CD4-positive, CD25-positive, alpha-beta regulatory T cell (primary cell): ENCODE results near the gene PMVK. TPM values are rescaled to one million over a fixed set of nuclear protein-coding genes. Genes with fewer than 3 reads are reported as not detected.

Experiments used
- ATAC-seq, 2 donors: fragments of 150-1000 bp; cut with Tn5 transposase; one replicate each; pipeline ENCODE4 v1.10.0; 2021; ENCODE audit warnings: low read depth in 2 of 2, moderate number of reproducible peaks in 2 of 2, moderate library complexity in 1 of 2
- DNase-seq, 3 donors: peaks; one replicate each; pipeline versions ENCODE4 v3.0.0 to v3.0.0-alpha.2; 2012 to 2022; ENCODE audit warnings: mixed read lengths in 1 of 3
- H3K27ac ChIP-seq: one replicate; pipeline ENCODE4 v1.7.0; 2013; ENCODE audit warnings: mild to moderate bottlenecking, low read length; ENCODE audit not compliant: insufficient read depth, poor library complexity, severe bottlenecking
- H3K27me3 ChIP-seq: one replicate; pipeline ENCODE4 v1.7.0; 2013; ENCODE audit warnings: low read length; ENCODE audit not compliant: control insufficient read depth, insufficient read depth
- H3K36me3 ChIP-seq: one replicate; pipeline ENCODE4 v1.7.0; 2013; ENCODE audit warnings: mild to moderate bottlenecking, low read length, moderate library complexity; ENCODE audit not compliant: control insufficient read depth, insufficient read depth
- H3K4me1 ChIP-seq: 2 replicates; pipeline ENCODE4 v1.7.0; 2013; ENCODE audit warnings: mild to moderate bottlenecking, low read length; ENCODE audit not compliant: insufficient read depth, control insufficient read depth, poor library complexity, severe bottlenecking
- H3K4me3 ChIP-seq: one replicate; pipeline ENCODE4 v1.7.0; 2013; ENCODE audit warnings: low read depth, mild to moderate bottlenecking, low read length, moderate library complexity
- H3K9me3 ChIP-seq, 2 experiments: 1 replicate in 1 of 2; 2 replicates in 1 of 2; pipeline ENCODE4 v1.7.0; 2013; ENCODE audit warnings: low read length in 2 of 2, mild to moderate bottlenecking in 1 of 2, moderate library complexity in 1 of 2; ENCODE audit not compliant: control insufficient read depth in 2 of 2
- H3K27ac Mint-ChIP-seq, 3 donors: one replicate each; pipeline ENCODE4 v1.8.0; 2020 to 2022; ENCODE audit warnings: mild to moderate bottlenecking in 3 of 3, mixed read lengths in 3 of 3, moderate library complexity in 2 of 3
- H3K27me3 Mint-ChIP-seq: one replicate; pipeline ENCODE4 v1.8.0; 2022; ENCODE audit warnings: mild to moderate bottlenecking, mixed read lengths
- H3K36me3 Mint-ChIP-seq: one replicate; pipeline ENCODE4 v1.8.0; 2020; ENCODE audit warnings: mixed read lengths
- H3K4me1 Mint-ChIP-seq, 4 donors: one replicate each; pipeline ENCODE4 v1.8.0; 2020 to 2022; ENCODE audit warnings: mixed read lengths in 4 of 4, mild to moderate bottlenecking in 1 of 4
- H3K4me3 Mint-ChIP-seq, 4 donors: one replicate each; pipeline ENCODE4 v1.8.0; 2020 to 2022; ENCODE audit warnings: mild to moderate bottlenecking in 4 of 4, mixed read lengths in 4 of 4, moderate library complexity in 3 of 4
- H3K9me3 Mint-ChIP-seq, 7 donors: one replicate each; pipeline ENCODE4 v1.8.0; 2020 to 2022; ENCODE audit warnings: mixed read lengths in 7 of 7, mild to moderate bottlenecking in 3 of 7, moderate library complexity in 2 of 7
- polyA plus RNA-seq, 4 donors: library from polyadenylated mRNA; unstranded; fragments of 300-500 nt; fragmentation: Illumina TruSeq; gene quantifications; one replicate each; pipeline ENCODE4 v1.2.3, GENCODE V29; 2021
- total RNA-seq: library from RNA; stranded (reverse); gene quantifications from one replicate; pipeline ENCODE4 v1.2.3, GENCODE V29; 2022

The PMVK gene
- total and polyA plus RNA-seq, 5 donors from 2014 or later: 19.1 to 76.9 (median 56.7) TPM

GRCh38 chr1:154958681-154959425, 22.3 kb upstream of the PMVK start:
- Histone ChIP-seq H3K4me1 (peaks cover 69% of the 10 kb centered on the region), H3K4me3 (no peak overlapping the region), H3K36me3 (peaks cover 28% of the 10 kb centered on the region), H3K27me3 (no peaks in the 10 kb centered on the region), H3K27ac (no peak overlapping the region), H3K9me3 (no peaks in the 10 kb centered on the region)
- DNase-seq: no peak
- no peak for ATAC-seq
- peaks cover 6 to 76% (median 40%) of the 10 kb centered on the region in 4 donors for H3K4me1 Mint-ChIP-seq
- peaks cover 6% of the 10 kb centered on the region for H3K27me3 Mint-ChIP-seq
- peaks cover 0 to 4% (median 0%) of the 10 kb centered on the region in 7 donors for H3K9me3 Mint-ChIP-seq
- peak overlapping the region; percentile 33 to 79 (median 56) for H3K4me3 Mint-ChIP-seq
- peaks cover 10% of the 10 kb centered on the region for H3K36me3 Mint-ChIP-seq
- H3K27ac Mint-ChIP-seq: peak overlapping the region; percentile 15 to 56 (median 46)

- peak overlapping the region in 2 of 3 donors; percentile 46 to 99 for H3K27ac Mint-ChIP-seq
- peak overlapping the region in 3 of 4 donors; percentile 33 to 79 (median 74) for H3K4me3 Mint-ChIP-seq
These were observed 21.5 kb upstream of the PMVK start for GRCh38 chr1:154958036-154958435.

GRCh38 chr1:154957091-154957657, 20.7 kb upstream of the PMVK start:
- Histone ChIP-seq H3K27ac (peak overlapping the region; percentile 100), H3K4me3 (no peak overlapping the region)

More at GRCh38 chr1:154958036-154958435, 21.5 kb upstream of the PMVK start:
- DNase-seq (no peak), ATAC-seq (no peak)
- peaks cover 76% of the 10 kb centered on the region for H3K4me1 ChIP-seq
- peaks cover 25% of the 10 kb centered on the region for H3K36me3 ChIP-seq
- Mint-ChIP-seq H3K36me3 (peaks cover 11% of the 10 kb centered on the region), H3K4me1 (peaks cover 6 to 76% (median 43%) of the 10 kb centered on the region in 4 donors), H3K9me3 (peaks cover 0 to 4% (median 0%) of the 10 kb centered on the region in 7 donors), H3K27me3 (peaks cover 6% of the 10 kb centered on the region)
- peak overlapping the region; percentile 5 for H3K27ac ChIP-seq
- no peak overlapping the region for H3K4me3 ChIP-seq
- H3K27me3 ChIP-seq: no peaks in the 10 kb centered on the region
- H3K9me3 ChIP-seq: no peaks in the 10 kb centered on the region

GRCh38 chr1:154956544-154956941, 20.0 kb upstream of the PMVK start:
- ATAC-seq (no peak), DNase-seq (no peak)
- Mint-ChIP-seq H3K4me1 (peaks cover 6 to 81% (median 47%) of the 10 kb centered on the region in 4 donors), H3K9me3 (peaks cover 0 to 4% (median 0%) of the 10 kb centered on the region in 7 donors), H3K27me3 (peaks cover 6% of the 10 kb centered on the region), H3K27ac (peak overlapping the region; percentile 99 to 100 (median 100)), H3K4me3 (peak overlapping the region; percentile 95 to 98 (median 98)), H3K36me3 (peaks cover 22% of the 10 kb centered on the region)
- Histone ChIP-seq H3K9me3 (no peaks in the 10 kb centered on the region), H3K4me1 (peaks cover 80% of the 10 kb centered on the region), H3K27me3 (no peaks in the 10 kb centered on the region), H3K36me3 (peaks cover 25% of the 10 kb centered on the region), H3K27ac (peak overlapping the region; percentile 100), H3K4me3 (peak overlapping the region; percentile 91)

More at GRCh38 chr1:154957091-154957657, 20.7 kb upstream of the PMVK start:
- no peak for DNase-seq
- H3K9me3 Mint-ChIP-seq: peaks cover 0 to 4% (median 0%) of the 10 kb centered on the region in 7 donors
- Histone ChIP-seq H3K4me1 (peaks cover 76% of the 10 kb centered on the region), H3K9me3 (no peaks in the 10 kb centered on the region), H3K36me3 (peaks cover 23% of the 10 kb centered on the region), H3K27me3 (no peaks in the 10 kb centered on the region)
- peak overlapping the region; percentile 18 to 97 (median 55) for H3K4me3 Mint-ChIP-seq
- peaks cover 18% of the 10 kb centered on the region for H3K36me3 Mint-ChIP-seq
- H3K27me3 Mint-ChIP-seq: peaks cover 6% of the 10 kb centered on the region
- no peak for ATAC-seq
- peak overlapping the region; percentile 71 to 100 (median 99) for H3K27ac Mint-ChIP-seq
- H3K4me1 Mint-ChIP-seq: peaks cover 6 to 76% (median 43%) of the 10 kb centered on the region in 4 donors

GRCh38 chr1:154955718-154956543, 19.4 kb upstream of the PMVK start, which contains the start of gene PBXIP1:
PBXIP1 (minus strand) TSS chr1:154956099; CDS start chr1:154953721, 2,378 bp downstream.
- DNase-seq (peak; percentile 80 to 95 (median 94)), ATAC-seq (peak; percentile 52)
- Mint-ChIP-seq H3K36me3 (peaks cover 20% of the 10 kb centered on the region), H3K4me3 (peak within 1 kb of the TSS; percentile 95 to 98 (median 98)), H3K4me1 (peaks cover 5 to 84% (median 47%) of the 10 kb centered on the region in 4 donors), H3K27ac (peak within 1 kb of the TSS; percentile 99 to 100 (median 100)), H3K27me3 (peaks cover 6% of the 10 kb centered on the region), H3K9me3 (peaks cover 0 to 4% (median 0%) of the 10 kb centered on the region in 7 donors)
- H3K27ac ChIP-seq: peak within 1 kb of the TSS; percentile 100
- H3K9me3 ChIP-seq: no peaks in the 10 kb centered on the region
- peaks cover 32% of the 10 kb centered on the region for H3K36me3 ChIP-seq
- peak within 1 kb of the TSS; percentile 91 for H3K4me3 ChIP-seq
- peaks cover 83% of the 10 kb centered on the region for H3K4me1 ChIP-seq
- no peaks in the 10 kb centered on the region for H3K27me3 ChIP-seq

- peaks cover 0 to 84% (median 48%) of the 10 kb centered on the region in 4 donors for H3K4me1 Mint-ChIP-seq
- H3K27me3 ChIP-seq: no peaks in the 10 kb centered on the region
- H3K36me3 ChIP-seq: peaks cover 39% of the 10 kb centered on the region
- peak overlapping the region; percentile 91 for H3K4me3 ChIP-seq
- peak overlapping the region; percentile 100 for H3K27ac ChIP-seq
- peaks cover 26% of the 10 kb centered on the region for H3K36me3 Mint-ChIP-seq
- H3K27me3 Mint-ChIP-seq: peaks cover 6% of the 10 kb centered on the region
- ATAC-seq (peak; percentile 90 to 91), DNase-seq (peak; percentile 95 to 98 (median 96))
- peaks cover 83% of the 10 kb centered on the region for H3K4me1 ChIP-seq
- H3K9me3 Mint-ChIP-seq: peaks cover 0 to 4% (median 0%) of the 10 kb centered on the region in 7 donors
- H3K4me3 Mint-ChIP-seq: peak overlapping the region; percentile 95 to 98 (median 98)
- peak overlapping the region; percentile 99 to 100 (median 100) for H3K27ac Mint-ChIP-seq
- H3K9me3 ChIP-seq: no peaks in the 10 kb centered on the region
These were observed 18.7 kb upstream of the PMVK start for GRCh38 chr1:154955039-154955717.
